ENCODE results near the gene ADGRL2. TPM values are rescaled to one million over a fixed set of nuclear protein-coding genes. Genes with fewer than 3 reads are reported as not detected.

The ADGRL2 gene
- total and polyA plus RNA-seq, 12 donors = 22.2 to 58.7 (median 48.0) TPM

GRCh38 chr1:81844477-81844876, 43.7 kb downstream of the ADGRL2 start:
- H3K27me3 ChIP-seq = no peaks in the 10 kb centered on the region
- WGBS, 2 donors = 67 to 70% methylated on average over 2 of the region's 2 CpGs
- no peak overlapping the region for H3K27ac ChIP-seq
- TF ChIP-seq, protein P1, sequence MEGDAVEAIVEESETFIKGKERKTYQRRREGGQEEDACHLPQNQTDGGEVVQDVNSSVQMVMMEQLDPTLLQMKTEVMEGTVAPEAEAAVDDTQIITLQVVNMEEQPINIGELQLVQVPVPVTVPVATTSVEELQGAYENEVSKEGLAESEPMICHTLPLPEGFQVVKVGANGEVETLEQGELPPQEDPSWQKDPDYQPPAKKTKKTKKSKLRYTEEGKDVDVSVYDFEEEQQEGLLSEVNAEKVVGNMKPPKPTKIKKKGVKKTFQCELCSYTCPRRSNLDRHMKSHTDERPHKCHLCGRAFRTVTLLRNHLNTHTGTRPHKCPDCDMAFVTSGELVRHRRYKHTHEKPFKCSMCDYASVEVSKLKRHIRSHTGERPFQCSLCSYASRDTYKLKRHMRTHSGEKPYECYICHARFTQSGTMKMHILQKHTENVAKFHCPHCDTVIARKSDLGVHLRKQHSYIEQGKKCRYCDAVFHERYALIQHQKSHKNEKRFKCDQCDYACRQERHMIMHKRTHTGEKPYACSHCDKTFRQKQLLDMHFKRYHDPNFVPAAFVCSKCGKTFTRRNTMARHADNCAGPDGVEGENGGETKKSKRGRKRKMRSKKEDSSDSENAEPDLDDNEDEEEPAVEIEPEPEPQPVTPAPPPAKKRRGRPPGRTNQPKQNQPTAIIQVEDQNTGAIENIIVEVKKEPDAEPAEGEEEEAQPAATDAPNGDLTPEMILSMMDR (IDR thresholded peaks at IDR 0.05) = no peak
- intact Hi-C loops (cut with DNase I) = no loop called here
- no peak overlapping the region for H3K4me3 ChIP-seq
- no peaks in the 10 kb centered on the region for H3K36me3 ChIP-seq
- ATAC-seq (no peak), DNase-seq (no peak)
- peaks cover 0 to 13% (median 6%) of the 10 kb centered on the region in 9 donors for H3K4me1 ChIP-seq
- no peaks in the 10 kb centered on the region for H3K9me3 ChIP-seq

DNA sequence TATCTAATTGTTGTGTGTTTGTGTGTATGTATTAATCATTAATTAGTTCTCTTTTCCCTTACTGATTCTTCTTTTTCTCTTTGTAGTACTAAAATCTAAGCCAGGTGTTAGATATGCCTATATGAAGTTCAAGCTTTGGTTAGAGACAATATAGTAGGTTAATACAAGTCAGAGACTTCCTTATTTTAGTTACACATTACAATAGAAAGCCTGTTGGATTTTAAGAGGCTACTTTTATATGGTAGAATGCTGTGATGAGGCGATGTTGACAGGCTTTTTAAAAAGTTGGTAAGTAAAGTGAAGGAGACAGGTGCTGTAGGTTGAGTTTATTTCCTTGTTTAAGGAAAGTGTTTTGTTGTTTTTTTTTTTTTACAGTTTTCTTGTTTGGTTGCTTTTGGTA, 45.9 kb downstream of the ADGRL2 start:
- 96 to 98% methylated on average over 1 of the region's 1 CpG for WGBS, 2 donors
- Histone ChIP-seq H3K27ac (no peak overlapping the region), H3K9me3 (no peaks in the 10 kb centered on the region), H3K4me1 (peaks cover 0 to 21% (median 11%) of the 10 kb centered on the region in 9 donors), H3K36me3 (no peaks in the 10 kb centered on the region), H3K4me3 (no peak overlapping the region), H3K27me3 (no peaks in the 10 kb centered on the region)
- TF ChIP-seq, protein P1 (IDR thresholded peaks at IDR 0.05) = no peak
- DNase-seq (no peak), ATAC-seq (no peak)
- intact Hi-C loops (cut with DNase I) = no loop called here

- Histone ChIP-seq H3K27ac (no peak overlapping the region), H3K9me3 (no peaks in the 10 kb centered on the region), H3K36me3 (no peaks in the 10 kb centered on the region), H3K4me1 (peaks cover 0 to 21% (median 11%) of the 10 kb centered on the region in 9 donors), H3K4me3 (no peak overlapping the region), H3K27me3 (no peaks in the 10 kb centered on the region)
- ATAC-seq (no peak), DNase-seq (no peak)
- TF ChIP-seq, protein P1 (IDR thresholded peaks at IDR 0.05) = no peak
- WGBS, 2 donors = 95% methylated on average over 2 of the region's 2 CpGs
- intact Hi-C loops (cut with DNase I) = no loop called here
Observed at GRCh38 chr1:81847063-81847462, 46.3 kb downstream of the ADGRL2 start.

- ATAC-seq = no peak
- Histone ChIP-seq H3K4me3 (no peak overlapping the region), H3K27me3 (no peaks in the 10 kb centered on the region), H3K36me3 (no peaks in the 10 kb centered on the region), H3K9me3 (no peaks in the 10 kb centered on the region), H3K27ac (no peak overlapping the region), H3K4me1 (peaks cover 0 to 26% (median 11%) of the 10 kb centered on the region in 9 donors)
- TF ChIP-seq, protein P1 (IDR thresholded peaks at IDR 0.05) = no peak
- intact Hi-C loops (cut with DNase I) = no loop called here
- WGBS, 2 donors = 66 to 69% methylated on average over 5 of the region's 5 CpGs
- no peak for DNase-seq
Observed at GRCh38 chr1:81848880-81849682, 48.3 kb downstream of the ADGRL2 start.
